ENCODE measurements around the gene FANK1.

- no peak for TF ChIP-seq CTCF (IDR thresholded peaks at IDR 0.05)
- no peak for TF ChIP-seq POLR2A (IDR thresholded peaks at IDR 0.05)
Measured at GRCh38 chr10:125911145-125911544, 14.8 kb downstream of the FANK1 start.
